GM12872 (cell line): Measurements from ENCODE around the gene ECI1.

Experiments used
- TF ChIP-seq, protein P1 (sequence below): IDR thresholded peaks from 3 replicates; pipeline ENCODE4 v1.5.1; 2011; ENCODE audit warnings: low read depth, mild to moderate bottlenecking, low read length, moderate library complexity; ENCODE audit not compliant: insufficient read depth

ECI1 gene

DNA sequence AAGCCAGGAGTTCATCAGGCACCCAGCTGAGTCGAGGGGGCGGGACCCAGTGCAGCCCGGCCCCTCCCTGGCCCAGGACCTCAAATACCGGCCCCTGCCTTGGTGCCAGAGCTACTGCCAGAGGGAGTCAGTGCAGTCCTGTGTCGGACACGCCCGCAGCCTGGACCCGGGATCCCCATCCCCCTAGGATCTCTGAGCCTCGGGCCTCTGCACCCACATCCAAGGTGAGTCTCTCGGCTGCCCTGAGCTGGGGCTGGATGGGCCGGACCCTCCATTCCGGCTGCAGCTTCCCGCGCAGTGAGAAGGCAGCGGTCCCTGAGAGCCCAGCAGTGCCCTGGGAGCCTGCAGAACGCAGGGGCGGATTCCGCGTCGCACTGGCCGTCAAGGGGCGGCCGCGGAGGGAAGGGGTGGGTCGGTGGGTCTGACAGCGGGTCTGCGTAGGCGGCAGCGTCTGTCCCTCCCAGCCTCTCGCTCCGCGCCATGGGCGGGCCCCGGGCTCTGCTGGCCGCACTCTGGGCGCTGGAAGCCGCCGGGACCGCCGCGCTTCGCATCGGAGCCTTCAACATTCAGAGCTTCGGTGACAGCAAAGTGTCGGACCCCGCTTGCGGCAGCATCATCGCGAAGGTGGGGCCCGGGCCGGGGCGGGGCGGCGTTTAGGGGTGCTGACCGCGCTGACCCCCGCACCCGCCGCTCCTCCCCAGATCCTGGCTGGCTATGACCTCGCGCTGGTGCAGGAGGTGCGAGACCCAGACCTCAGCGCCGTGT is 14.9 kb downstream of the ECI1 start, which contains the start of gene DNASE1L2:
TSS of gene DNASE1L2 (plus strand) at position 108 of the 765 bp plus-strand sequence. CDS start at position 481, 373 bp downstream.
- TF ChIP-seq, protein P1, sequence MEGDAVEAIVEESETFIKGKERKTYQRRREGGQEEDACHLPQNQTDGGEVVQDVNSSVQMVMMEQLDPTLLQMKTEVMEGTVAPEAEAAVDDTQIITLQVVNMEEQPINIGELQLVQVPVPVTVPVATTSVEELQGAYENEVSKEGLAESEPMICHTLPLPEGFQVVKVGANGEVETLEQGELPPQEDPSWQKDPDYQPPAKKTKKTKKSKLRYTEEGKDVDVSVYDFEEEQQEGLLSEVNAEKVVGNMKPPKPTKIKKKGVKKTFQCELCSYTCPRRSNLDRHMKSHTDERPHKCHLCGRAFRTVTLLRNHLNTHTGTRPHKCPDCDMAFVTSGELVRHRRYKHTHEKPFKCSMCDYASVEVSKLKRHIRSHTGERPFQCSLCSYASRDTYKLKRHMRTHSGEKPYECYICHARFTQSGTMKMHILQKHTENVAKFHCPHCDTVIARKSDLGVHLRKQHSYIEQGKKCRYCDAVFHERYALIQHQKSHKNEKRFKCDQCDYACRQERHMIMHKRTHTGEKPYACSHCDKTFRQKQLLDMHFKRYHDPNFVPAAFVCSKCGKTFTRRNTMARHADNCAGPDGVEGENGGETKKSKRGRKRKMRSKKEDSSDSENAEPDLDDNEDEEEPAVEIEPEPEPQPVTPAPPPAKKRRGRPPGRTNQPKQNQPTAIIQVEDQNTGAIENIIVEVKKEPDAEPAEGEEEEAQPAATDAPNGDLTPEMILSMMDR = no peak

DNA sequence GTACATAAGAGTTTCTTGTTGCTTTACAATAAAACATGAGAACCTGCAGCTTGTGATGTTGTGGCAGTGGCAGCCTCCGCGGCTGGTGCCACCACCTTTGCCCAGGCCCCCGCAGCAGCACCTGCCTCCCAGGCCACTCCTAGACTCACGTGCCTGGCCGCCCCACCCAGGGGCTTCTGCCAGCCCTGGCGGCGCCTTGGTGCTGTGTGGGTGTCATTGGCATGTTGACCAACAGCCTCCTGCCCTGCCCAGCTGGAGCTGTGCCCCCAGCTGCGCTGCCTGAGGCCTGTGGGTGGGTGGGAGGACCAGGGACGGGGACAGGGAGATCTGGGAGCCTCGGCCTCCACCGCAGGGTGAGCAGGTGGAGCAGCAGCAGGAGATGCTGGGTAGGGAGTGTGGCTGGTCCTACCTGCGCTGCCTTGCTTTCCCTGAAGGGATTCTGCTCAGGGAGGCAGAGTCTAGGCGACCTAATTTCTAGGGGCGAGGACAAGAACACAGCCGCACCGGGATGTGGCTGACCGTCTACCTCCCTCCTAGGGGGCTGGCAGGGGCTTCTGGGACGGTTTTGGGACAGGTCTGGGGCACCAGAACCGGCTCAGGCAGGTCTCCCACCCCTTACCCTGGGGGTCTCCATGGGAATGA is 15.6 kb downstream of the ECI1 start:
- TF ChIP-seq, protein P1 = no peak

DNA sequence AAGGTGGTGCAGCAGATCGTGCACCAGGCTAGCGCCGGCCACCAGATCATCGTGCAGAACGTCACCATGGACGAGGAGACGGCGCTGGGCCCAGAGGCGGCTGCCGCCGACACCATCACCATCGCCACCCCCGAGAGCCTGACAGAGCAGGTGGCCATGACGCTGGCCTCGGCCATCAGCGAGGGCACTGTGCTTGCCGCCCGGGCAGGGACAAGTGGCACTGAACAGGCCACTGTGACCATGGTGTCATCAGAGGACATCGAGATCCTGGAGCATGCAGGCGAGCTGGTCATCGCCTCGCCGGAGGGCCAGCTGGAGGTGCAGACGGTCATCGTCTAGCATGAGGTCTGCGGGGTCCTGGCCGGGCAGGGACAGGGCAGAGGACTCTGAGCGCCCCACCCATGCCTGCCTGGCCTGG is 16.1 kb downstream of the ECI1 start:
- TF ChIP-seq, protein P1 = no peak

DNA sequence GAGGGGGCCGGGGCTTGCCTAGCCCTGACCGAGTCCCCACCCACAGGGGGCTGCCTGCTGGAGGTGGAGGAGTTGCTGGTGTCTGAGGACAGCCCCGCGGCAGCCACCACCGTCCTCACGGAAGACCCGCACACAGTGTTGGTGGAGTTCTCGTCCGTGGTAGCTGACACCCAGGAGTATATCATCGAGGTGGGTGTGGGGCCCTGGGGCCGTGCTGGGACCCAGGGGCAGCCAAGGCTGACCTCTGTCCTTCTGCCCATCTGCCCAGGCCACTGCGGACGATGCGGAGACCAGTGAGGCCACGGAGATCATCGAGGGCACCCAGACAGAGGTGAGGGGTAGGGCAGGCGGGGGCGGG is 16.6 kb downstream of the ECI1 start:
- TF ChIP-seq, protein P1 = no peak

DNA sequence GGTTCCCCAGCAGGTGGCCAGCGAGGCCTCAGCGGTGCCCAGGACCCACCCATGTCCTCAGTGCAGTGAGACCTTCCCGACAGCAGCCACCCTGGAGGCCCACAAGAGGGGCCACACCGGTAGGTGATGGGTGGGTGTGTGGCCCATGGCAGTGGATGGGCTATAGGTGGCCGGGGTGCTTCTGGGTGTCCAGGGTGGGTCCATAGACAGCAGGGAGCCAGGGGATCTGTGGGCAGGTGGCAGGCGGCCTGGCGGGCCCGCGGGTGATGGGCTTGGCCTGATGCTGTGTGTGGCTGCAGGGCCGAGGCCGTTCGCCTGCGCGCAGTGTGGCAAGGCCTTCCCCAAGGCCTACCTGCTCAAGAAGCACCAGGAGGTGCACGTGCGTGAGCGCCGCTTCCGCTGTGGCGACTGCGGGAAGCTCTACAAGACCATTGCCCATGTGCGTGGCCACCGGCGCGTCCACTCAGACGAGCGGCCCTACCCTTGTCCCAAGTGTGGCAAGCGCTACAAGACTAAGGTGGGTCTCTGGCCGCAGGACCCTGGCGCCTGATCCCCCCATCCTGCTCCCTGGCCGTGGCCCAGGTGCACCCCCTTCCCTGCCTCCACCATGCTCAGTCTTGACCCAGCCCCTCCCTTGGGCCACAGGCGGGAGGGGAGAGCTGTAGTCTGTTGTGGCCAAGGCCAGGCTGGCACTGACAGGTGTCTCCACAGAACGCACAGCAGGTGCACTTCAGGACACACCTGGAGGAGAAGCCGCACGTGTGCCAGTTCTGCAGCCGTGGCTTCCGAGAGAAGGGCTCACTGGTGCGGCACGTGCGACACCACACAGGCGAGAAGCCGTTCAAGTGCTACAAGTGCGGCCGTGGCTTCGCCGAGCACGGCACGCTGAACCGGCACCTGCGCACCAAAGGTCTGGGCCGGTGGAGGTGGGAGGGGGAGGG is 17.2 kb downstream of the ECI1 start:
- TF ChIP-seq, protein P1 = no peak

DNA sequence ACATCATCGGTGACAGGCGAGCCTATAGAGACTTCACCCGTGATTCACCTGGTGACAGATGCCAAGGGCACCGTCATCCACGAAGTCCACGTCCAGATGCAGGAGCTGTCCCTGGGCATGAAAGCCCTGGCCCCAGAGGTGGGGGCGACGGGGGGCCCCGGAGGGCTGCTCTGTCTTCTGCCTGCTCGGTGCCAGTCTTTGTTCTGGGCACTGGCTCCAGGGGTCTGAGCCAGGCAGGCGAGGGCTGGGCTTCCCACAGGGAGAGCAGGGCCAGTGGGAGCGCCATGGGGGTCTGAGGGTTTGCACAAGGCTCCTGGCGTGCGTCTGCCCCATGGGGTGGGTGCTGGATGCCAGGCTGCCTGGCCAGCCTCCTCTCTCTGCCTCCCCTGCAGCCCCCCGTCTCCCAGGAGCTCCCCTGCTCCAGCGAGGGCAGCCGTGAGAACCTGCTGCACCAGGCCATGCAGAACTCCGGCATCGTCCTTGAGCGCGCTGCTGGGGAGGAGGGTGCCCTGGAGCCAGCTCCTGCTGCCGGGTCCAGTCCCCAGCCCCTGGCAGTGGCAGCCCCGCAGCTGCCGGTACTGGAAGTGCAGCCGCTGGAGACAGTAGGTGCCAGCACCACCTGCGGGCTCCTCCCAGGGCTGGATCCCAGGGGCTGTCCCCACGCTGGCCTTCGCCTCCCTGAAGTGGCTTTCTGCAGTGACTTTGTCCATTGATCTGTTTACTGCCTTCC is 18.2 kb downstream of the ECI1 start:
- TF ChIP-seq, protein P1 = no peak
